Heart left ventricle (tissue), 13 donors: ENCODE measurements around the gene IL22RA1.

ENCODE experiments used
- POLR2A ChIP-seq, 2 donors: fragments of 450-650 bp; IDR thresholded peaks; one replicate each; pipeline ENCODE4 v1.6.1; 2017; ENCODE audit warnings: antibody characterized with exemption in 2 of 2, mild to moderate bottlenecking in 2 of 2, moderate library complexity in 2 of 2
- TF ChIP-seq, protein P1 (sequence below), 12 donors: fragments of 200-600 bp; sonication (generic) in 4 of 12; IDR thresholded peaks; one replicate each; pipeline versions ENCODE4 v1.5.0 to v1.8.0; 2018 to 2022; ENCODE audit warnings: antibody characterized with exemption in 12 of 12, mild to moderate bottlenecking in 5 of 12
- donor health status: ischemic (EF 13 %, LVEDD 7.1; RV severe dilation, severe dysfunction).
- donor health status: DM: no; HTN: yes; CAD: no.
- donor health status: DM: no; HTN: no; CAD: no.
- donor health status: ischemic (EF 25% LVEDD 6.9; RV normal size, moderate dysfunction).
- donor health status: ischemic (EF 25% LVEDD 5.7; RV mildly dilated, moderate dysfunction).
- donor health status: ischemic (EF 35%, LVEDD 5.7; RV mildly dilated, moderate dysfunction).
- donor health status: nonischemic (EF 11% LVEDD 7.7; RV severe dilation, severe dysfunction).
- donor health status: DM: yes; HTN: yes; CAD: no.
- donor health status: PGD.
- donor health status: ischemic (EF 29% LVEDD 5.4; RV normal size, mild dysfunction).
- donor health status: nonischemic (EF 23%, LVEDD 6.1; RV moderate dilation, normal function).

DNA sequence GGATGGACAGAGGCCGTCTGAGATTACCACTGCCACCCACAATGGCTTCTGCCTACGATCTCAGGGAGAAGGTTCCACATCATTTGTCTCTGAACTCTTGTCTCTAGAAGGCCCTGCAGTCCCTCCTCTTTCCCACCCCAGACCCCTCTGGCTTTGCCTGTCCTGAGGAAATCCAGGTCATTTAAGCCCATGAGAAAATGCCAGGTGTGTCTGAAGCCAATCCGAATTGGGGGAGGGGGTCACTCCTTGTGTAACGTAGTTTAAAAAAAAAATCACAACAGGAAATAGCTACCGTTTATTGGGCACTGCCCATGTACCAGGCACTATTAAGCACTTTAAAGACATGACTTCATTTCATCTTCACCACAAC, 23.5 kb downstream of the IL22RA1 start:
- TF ChIP-seq, protein P1, sequence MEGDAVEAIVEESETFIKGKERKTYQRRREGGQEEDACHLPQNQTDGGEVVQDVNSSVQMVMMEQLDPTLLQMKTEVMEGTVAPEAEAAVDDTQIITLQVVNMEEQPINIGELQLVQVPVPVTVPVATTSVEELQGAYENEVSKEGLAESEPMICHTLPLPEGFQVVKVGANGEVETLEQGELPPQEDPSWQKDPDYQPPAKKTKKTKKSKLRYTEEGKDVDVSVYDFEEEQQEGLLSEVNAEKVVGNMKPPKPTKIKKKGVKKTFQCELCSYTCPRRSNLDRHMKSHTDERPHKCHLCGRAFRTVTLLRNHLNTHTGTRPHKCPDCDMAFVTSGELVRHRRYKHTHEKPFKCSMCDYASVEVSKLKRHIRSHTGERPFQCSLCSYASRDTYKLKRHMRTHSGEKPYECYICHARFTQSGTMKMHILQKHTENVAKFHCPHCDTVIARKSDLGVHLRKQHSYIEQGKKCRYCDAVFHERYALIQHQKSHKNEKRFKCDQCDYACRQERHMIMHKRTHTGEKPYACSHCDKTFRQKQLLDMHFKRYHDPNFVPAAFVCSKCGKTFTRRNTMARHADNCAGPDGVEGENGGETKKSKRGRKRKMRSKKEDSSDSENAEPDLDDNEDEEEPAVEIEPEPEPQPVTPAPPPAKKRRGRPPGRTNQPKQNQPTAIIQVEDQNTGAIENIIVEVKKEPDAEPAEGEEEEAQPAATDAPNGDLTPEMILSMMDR (IDR thresholded peaks at IDR 0.05), result no peak
- no peak for TF ChIP-seq POLR2A (IDR thresholded peaks at IDR 0.05)
